SU-DHL-6 (cell line): ENCODE data around the gene AK2.

Source experiments
- CTCF ChIP-seq: fragments of 200-600 bp; sonication (generic); IDR thresholded peaks from one replicate; pipeline ENCODE4 v1.5.1; 2017; ENCODE audit warnings: antibody characterized with exemption, mild to moderate bottlenecking, low read length, moderate library complexity; ENCODE audit not compliant: insufficient read depth, poor library complexity, severe bottlenecking
- EZH2phosphoT487 ChIP-seq: fragments of 200-600 bp; sonication (generic), shearing (Covaris generic); conservative IDR thresholded peaks from 2 replicates; pipeline ENCODE4 v1.6.1; 2018; ENCODE audit warnings: mild to moderate bottlenecking, antibody characterized with exemption, low read length, moderate library complexity, mixed read lengths

DNA sequence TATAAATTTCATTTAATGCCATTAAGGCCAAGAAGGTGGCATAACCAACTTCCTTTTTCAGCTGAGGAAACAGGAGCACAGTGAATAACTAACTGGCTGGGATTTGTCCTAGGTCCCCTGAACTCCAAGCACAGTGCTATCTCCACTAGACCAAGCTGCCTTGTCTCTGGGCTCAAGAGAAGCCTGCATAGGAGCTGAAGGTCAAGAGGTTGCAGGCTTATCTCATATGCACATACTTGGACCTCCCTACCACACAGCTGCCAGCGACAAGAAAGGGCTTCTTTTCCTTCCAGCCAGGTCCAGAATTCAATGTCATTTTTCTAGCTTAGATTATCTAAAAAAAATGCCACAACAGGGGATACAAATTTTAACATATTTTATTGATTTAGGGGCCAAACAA, 27.1 kb downstream of the AK2 start:
- TF ChIP-seq CTCF (no peak), EZH2phosphoT487 (no peak)
